Stimulated activated CD8-positive, alpha-beta memory T cell treated with anti-CD3 and anti-CD28 coated beads, Interleukin-12 subunit alpha, Interleukin-12 subunit beta, amount 100 ng/mL, for 24 hours (primary cell): ENCODE measurements around the gene PEX26.
A peak's percentile ranks its signal among the peaks of the same experiment; 100 is the strongest.
"Not testable (repeated sequence)": the region's sequence is repeated elsewhere in the genome, so short reads cannot be mapped to it uniquely, and the experiment has no call there.

Source experiments
- DNase-seq: peaks from one replicate; pipeline ENCODE4 v3.0.0-alpha.2; 2020; ENCODE audit errors: extremely low read depth

PEX26 gene

GRCh38 chr22:18077639-18078328 is at the start of gene PEX26:
TSS of gene PEX26 (plus strand) at chr22:18077990. CDS start at chr22:18078377, 387 bp downstream.
- DNase-seq: peak; percentile 85

- DNase-seq: no peak
Observed at GRCh38 chr22:18028817-18029527, 48.8 kb upstream of the PEX26 start.

- DNase-seq: no peak
Observed at GRCh38 chr22:18029686-18030267, 48.0 kb upstream of the PEX26 start.

- no peak for DNase-seq
Observed at GRCh38 chr22:18031695-18032454, 45.9 kb upstream of the PEX26 start.

GRCh38 chr22:18032455-18033101 is 45.2 kb upstream of the PEX26 start:
- DNase-seq: no peak

- DNase-seq: no peak
Observed at GRCh38 chr22:18033204-18033998, 44.4 kb upstream of the PEX26 start.

- no peak for DNase-seq
Observed at GRCh38 chr22:18034076-18034475, 43.7 kb upstream of the PEX26 start.

- no peak for DNase-seq
Observed at GRCh38 chr22:18035751-18036150, 42.0 kb upstream of the PEX26 start.

- DNase-seq: not testable (repeated sequence)
Observed at GRCh38 chr22:18040898-18041297, 36.9 kb upstream of the PEX26 start.

GRCh38 chr22:18042685-18043084 is 35.1 kb upstream of the PEX26 start:
- no peak for DNase-seq

GRCh38 chr22:18044548-18045271 is 33.1 kb upstream of the PEX26 start:
- DNase-seq: no peak

- no peak for DNase-seq
Observed at GRCh38 chr22:18045794-18046193, 32.0 kb upstream of the PEX26 start.

GRCh38 chr22:18048041-18048440 is 29.7 kb upstream of the PEX26 start:
- no peak for DNase-seq

GRCh38 chr22:18048441-18048898 is 29.3 kb upstream of the PEX26 start:
- no peak for DNase-seq

- no peak for DNase-seq
Observed at GRCh38 chr22:18050065-18050464, 27.7 kb upstream of the PEX26 start.

GRCh38 chr22:18051113-18051512 is 26.7 kb upstream of the PEX26 start:
- not testable (repeated sequence) for DNase-seq

GRCh38 chr22:18053216-18053946 is 24.4 kb upstream of the PEX26 start:
- not testable (repeated sequence) for DNase-seq

GRCh38 chr22:18055619-18056160 is 22.1 kb upstream of the PEX26 start:
- no peak for DNase-seq

- no peak for DNase-seq
Observed at GRCh38 chr22:18056161-18056666, 21.6 kb upstream of the PEX26 start.
